Measurements from ENCODE around the gene MROH9.

Gene MROH9

DNA sequence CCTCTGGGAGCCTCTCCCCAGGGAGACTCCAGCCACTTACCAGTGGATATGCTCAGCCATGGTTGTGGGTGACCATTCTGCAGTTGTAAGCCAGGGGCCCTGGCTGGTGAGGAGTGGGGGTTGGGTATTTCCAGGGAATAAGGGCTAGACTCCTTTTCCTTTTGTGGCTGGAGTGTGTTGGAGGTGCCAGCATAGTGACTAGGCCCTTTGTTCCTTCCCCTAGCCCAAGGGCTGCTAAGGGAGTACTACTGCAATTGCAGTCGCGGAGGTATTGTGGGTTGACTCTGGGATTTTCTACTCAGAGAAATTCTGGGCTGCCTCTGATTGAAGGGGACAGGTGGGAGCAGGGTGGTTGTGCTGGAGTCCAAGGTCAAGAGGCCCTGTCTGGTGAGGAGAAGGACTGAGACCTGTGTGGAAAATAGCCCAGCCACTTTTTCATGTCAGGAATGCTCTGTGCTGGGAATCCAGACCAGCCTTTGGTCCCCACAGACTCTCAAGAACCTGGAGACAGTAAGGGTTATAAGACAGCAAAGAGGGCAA lies 43.1 kb downstream of the MROH9 start:
- DNase-seq, result no peak

DNA sequence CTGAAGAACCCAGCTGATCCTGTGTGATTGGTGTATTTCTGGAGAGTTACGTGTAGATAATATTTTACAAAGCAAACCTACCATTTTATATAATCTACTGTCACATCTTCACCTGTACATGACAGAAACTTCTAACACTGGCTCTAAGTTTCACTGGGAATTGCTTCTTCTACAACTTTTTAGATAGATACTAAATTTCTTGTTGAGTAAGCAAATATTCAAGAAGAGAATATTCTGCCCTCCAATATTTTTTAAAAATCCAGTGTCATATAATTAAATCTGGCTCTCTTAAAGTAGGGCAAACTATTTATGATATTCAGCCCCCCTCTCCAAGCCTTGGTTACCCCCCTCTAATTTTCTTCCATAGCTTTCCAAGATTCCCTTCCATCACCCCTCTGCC lies 50.1 kb downstream of the MROH9 start:
- DNase-seq, result no peak

DNA sequence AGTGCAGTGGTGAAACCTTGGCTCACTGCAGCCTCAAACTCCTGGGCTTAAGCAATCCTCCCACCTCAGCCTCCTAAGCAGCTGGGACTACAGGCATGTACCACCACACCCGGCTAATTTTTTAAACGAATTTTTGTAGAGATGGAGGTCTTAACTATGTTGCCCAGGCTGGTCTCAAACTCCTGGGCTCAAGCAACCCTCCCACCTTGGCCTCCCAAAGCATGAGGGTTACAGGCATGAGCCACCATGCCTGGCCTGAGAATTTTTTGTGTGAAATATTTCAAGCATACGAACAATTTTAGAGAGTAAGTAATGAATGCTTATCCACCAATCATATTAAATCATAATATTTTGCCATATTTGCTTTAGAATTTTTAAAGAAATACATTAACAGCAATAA lies 51.6 kb downstream of the MROH9 start:
- DNase-seq, result no peak

DNA sequence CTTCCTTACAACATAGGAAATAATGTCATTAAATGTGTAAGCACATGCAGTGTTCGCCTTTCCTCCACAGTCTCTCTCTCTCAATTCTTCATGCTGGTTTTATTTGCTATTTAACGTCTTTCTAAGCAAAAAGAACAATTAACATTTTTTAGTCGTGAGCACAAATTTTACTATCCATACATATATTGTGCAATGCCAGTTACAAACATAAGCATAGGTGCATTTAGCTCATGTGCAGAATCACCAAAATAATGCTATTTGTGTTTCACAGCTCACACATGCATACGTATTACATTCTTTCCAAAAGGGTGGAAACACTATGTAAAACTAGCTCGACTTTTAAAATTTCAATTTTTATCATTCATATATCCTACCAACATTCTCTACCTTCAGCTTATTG lies 52.1 kb downstream of the MROH9 start:
- no peak for DNase-seq

DNA sequence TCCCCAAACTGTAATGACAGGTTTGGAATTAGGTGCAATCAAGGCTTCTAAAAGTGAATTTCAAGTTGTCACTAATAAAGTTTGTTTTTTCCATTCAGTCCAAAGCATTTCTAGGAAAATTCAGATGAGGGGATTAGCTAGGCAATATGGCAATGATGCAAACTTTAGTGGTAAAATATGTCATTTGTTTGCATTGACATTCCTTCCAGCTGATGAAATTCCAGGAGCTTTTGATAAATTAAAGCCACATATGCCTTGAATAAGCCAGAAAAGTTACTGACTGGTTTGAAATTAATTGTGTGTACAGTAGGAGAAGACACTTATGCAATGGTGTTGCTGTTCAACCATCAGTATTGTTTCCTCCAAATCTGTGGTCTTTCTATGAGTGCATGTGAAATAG lies 57.8 kb downstream of the MROH9 start:
- DNase-seq, result no peak

DNA sequence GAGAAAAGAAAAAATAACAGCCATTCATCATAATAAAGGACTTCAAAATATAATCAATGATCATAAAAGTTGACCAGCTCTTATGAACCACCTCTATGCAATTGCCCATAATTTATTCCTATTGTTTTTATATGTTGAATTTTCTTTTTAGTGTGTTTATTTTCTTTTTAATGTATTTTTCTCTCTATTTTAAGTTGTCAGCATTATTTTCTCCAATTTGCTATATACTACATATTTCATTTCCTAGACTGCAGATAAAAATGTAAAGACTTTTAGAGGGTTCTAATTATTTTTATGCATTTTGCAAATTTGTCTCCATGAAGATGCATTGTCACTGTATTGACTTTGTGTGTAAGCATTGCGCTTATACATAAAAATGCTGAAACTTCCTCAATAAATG lies 58.4 kb downstream of the MROH9 start:
- DNase-seq, result no peak

DNA sequence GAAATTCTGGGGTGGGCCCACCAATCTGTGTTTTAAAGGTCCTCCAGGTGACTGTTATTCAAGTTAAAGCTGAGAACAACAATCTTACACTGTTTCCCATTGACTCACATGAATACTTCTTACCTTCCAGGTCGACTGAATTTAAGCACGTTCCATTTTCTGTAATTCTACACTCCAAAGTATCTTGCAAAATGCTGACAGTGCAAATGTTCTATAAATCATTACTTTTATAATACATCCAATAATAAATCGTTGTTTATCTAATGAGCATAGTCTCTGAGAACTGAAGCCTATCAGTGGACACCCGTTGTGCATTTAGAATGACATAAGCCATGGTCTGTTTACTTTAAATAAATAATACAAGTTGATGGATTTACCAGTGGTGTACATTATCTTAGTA lies 79.5 kb downstream of the MROH9 start:
- DNase-seq, result no peak

DNA sequence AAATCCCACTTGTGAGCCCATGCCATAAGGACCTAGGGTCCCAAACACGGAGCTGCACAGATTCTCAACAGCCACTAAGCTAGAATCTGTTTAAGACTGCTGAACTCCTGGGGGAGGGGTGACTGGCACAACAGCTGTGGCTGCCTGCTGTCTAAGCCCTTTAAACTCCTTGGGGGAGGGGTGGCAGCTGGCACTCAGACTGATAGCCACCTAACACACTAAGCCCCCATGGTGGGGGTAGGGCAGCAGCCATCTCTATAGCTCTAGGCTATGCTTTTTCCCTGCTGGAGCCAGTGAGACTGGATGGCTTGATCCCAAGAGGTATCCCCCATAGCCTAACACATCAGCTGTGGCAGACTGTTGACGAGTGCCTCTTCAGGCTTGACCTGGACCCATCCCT lies 82.1 kb downstream of the MROH9 start:
- no peak for DNase-seq

DNA sequence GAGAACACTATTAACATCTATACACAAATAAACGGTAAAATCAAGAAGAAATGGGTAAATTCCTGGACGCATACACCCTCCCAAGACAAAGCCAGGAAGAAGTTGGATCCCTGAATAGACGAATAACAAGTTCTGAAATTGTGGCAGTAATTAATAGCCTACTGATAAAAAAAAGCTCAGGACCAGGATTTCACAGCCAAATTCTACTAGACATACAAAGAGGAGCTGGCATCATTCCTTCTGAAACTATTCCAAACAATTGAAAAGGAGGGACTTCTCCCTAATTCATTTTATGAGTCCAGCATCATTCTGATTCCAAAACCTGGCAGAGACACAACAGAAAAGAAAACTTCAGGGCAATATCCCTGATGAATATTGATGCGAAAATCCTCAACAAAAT lies 84.6 kb downstream of the MROH9 start:
- DNase-seq, result no peak

DNA sequence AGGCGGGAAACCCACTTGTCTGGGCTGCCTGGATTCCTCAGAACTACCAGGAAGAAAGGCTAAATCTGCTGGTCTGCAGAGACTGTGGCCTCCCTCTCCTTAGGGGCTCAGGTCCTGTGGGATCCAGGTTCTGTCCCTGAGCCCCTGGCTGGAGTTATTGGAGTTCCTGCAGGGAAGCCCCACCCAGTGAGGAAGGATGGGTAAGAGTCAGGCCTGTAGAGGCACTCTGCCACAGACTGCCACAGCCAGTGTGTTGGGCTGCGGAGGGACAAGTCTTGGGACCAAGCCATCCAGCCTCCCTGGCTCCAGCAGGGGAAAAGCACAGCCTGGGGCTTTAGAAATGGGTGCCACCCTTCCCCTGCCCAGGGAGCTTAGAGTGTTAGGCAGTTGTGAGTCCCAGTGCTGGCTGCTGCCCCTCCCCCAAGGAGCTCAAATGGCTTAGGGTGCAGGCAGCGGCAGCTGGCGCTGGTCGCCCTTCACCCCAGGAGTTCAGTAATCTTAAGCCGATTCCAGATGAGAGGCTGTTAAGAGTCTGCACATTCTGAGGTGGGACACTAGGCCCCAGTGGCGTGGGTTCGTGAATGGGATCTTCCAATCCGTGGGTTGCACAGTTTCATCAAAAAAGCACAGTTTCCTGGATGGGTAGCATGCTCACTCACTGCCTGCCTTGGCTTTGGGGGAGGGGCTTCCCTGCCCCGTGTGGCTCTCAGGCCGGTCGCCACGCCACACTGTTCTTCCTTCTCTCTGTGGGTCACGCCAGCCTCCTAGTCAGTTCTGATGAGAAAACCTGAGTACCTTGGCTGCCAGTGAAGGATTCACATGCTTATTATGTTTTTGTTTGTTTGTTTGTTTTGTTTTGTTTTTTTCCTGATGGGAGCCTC lies 97.7 kb downstream of the MROH9 start:
- no peak for DNase-seq

DNA sequence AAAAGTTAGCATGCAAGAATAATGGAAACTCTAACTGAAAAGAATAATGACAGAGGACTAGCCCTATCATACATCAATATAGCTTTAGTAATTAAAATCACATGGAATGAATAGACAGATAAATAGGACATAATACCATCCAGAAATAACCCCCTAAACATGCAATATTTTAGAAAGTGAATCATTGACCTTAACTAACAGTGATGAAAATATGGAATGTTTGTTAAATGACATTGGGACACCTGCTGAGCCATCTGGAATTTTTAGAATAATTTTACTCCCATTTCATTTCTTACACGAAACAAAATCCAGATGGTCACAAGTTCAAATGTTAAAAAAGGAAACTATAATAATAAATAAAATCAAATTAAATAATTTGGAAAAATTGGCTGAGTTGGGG lies 102.3 kb downstream of the MROH9 start:
- no peak for DNase-seq

DNA sequence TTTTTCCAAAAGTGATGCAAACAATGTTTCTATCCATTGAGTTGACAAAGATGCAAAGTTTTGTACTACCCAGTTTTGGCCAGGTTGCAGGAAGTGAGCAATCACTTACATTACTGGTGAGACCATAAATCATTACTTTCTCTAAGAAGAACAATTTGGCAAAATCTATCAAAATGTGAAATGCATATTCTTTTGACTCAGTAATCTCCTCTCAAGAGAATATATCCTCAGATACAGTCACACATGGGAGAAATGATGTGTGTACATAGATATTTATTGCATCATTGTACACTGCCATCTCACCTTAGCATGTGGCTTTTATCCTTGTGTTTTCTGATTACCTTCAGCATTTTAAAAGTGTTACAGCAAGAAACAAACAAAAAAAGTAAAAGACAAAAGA lies 103.0 kb downstream of the MROH9 start:
- DNase-seq, result no peak

DNA sequence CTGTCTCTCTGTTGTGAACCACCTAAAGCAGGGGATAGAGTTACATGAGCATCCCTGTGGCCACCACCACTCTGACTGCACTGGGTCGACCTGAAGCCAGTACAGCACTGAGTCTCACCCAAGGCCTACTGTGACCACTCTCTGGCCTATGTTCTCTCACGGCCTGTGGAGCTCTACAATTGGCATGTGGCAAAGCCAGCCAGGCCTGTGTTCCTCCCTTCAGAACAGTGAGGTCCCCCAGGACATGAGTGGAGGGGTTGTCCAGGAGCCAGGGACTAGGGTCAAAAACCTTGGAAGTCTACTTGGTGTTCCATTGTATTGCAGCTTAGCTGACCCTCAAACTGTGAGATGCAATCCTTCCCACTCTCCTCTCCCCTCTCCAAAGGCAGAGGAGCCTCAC lies 112.7 kb downstream of the MROH9 start:
- no peak for DNase-seq

DNA sequence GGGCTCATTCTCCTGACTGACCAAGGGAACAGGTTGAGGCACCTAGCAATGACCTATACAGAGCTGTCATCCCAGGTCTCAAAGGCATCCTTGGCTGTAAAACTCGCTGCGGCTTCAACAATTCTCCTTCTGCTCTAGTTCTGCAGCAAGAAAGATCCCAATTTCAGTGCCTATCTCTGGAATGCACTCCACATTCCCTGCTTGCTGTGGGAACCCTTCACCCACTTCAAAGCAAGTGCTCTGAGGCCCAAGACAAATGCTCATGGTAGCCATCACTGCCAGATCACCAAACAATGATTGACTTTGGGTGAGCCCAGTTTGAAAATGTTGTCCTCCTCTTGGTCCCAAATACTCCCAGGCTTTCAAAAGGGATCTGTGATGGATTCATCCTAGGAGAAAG lies 117.6 kb downstream of the MROH9 start:
- no peak for DNase-seq

DNA sequence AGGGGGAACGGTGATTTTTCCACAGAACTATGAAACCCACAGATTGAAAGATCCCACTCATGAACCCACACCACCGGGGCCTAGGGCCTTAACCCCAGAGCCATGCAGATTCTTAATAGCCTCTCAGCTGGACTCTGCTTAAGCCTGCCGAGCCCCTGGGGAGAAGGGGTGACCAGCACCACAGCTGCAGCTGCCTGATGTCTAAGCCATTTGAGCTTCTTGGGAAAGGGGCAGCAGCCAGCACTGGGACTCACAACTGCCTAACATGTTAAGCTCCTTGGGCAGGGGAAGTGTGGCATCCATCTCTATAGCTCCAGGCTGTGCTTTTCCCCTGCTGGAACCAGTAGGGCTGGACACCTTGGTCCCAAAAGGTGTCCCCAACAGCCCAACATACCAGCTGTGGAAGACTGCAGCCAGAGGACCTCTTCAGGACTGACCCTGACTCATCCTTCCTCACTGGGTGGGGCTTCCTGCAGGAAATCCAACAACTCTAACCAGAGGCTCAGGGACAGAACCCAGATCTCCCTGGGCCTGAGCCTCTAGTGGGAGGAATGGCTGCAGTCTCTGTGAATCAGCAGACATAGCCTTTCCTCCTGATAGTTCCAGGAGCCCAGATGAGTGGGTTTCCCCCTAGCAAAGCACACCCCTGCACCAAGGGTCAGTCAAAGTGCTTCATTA lies 120.8 kb downstream of the MROH9 start:
- no peak for DNase-seq

DNA sequence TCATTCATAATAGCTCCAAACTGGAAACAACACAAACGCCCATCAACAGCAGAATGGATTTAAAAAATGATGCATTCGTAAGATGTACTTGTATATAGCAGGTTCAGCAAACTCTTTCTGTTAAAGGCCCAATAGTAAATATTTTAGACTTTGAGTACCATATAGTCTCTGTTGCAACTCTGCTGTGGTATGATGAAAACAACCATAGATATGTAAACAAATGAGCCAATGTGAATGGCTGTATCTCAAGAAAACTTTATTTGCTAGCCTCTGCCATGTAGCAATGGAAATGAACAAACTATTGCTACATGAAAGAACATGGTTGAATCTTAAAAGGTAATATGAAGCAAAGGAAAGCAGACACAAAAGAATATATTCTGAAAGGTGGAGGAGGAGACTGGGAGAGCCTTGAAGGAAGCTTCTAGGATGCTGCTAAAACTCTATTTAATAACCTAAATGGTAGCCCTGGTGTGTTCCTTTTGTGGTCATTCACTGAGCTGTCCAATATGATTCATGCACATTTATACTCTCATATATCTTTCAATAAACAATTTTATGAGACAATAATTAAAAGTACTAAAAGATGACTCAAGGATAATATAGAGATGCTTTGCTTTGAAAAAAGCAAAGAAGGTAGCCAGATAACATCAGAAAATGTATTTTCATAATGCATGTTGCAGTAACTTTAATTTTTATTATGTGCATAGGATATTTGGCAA lies 126.2 kb downstream of the MROH9 start:
- no peak for DNase-seq

DNA sequence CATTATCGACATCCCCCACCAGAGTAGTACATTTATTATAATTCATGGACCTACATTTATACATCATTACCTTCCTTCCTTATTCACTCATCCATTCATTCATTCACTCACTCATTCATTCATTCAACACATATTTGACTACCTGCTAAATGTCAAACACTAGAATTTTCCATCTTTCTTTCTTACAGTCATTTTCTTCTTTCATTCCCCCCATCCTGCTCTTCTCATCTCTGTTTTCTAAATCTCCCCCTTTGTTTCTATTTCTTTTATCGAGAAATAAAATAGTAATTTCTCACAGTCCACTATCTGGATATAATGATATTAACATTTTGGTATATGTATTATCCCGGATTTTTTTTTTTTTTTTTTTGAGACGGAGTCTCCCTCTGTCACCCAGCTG lies 127.6 kb downstream of the MROH9 start:
- DNase-seq, result no peak

DNA sequence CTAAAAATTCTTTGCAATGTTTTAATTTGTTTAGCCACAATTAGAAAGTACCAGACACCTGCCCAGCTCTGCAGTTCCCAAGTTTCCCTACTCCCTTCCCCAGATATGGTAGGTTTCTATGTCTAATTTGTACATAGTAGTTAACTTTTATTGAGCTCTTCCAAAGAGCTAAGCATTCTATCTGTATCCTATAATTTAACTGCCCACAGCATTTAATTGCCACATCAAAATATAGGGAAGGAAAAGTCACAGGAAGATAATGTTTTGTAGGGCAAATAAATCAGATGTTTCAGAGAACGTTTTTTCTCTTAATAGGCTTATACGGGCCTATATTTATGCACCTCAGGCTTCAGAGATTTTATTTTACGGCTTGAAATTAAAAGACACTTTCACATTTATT lies 139.7 kb downstream of the MROH9 start:
- DNase-seq, result no peak

DNA sequence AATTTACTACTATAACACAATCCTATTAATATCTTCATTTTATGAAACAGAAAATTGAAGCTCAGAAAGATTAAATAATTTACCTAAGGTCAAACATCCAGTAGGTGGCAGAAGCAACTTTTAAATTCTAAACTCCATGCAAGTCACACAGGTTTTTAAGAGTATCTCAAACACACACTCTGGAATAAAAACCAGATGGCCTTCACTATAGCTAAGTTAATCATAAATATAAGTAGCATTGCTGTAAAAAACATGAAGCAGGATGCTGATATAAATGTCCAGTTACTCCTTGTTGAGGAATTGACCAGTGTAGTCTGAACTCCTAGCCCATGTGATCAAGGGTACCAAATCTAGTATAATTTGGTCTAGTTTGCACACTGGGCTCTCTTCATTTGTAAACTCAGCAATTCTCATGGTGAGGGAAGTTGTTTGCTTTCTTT lies 146.0 kb downstream of the MROH9 start:
- no peak for DNase-seq

DNA sequence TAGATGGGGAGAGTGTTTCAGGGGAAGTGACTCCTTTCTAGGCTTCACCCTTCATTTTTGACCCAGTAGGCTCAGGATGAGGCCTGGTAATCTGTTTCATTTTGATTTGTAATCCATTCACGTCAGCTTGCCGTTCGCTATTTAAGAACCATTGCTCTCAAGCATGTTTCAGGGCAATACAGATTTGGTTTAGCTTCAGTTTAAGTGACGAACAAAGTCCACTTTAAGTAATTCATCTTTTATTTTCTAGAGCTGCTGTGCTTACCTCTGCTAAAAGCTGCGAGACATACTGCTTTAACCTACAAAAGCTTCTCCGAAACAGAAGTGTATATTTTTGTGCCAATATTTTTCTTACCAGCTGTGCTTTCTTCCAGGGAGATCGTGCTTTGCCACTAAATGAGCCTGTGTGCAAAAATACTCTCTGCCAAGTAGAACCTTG lies 146.4 kb downstream of the MROH9 start:
- no peak for DNase-seq

DNA sequence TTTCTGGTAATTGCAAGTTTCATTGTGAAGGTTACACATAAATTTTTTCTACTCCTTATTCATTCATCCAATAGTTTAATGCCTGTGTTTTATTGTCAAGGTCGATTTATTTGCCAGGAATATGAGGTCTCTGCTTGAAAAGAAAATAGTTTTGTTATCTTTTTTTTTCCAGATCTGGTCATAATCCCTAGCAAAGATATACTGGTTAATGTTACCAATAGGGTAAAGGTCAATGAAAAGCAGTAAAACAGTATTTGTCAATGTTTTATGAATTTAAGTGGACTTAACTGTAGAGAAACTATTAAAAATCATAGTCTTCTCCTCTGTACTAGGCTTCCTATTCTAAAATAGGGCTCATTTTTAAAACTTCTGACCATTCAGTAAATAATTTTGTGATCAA lies 147.3 kb downstream of the MROH9 start:
- no peak for DNase-seq

DNA sequence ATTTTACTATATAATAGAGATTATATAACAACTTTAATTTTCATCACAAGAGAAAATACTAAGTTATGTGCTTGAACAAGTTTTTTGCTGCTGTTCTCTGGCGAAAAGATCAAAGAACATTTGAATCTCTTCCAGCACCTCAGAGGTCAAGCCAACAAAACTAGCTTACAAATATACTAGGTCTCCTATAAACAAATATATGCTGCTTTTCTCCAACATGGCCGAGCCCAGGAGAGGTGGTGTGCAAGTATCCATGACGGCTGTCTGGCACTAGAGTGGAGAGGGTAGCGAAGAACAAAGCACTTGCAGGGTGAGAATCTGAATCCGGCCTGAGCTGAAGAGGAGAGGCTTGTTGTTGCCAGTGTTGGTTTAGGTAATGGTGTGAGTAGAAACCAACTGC lies 147.9 kb downstream of the MROH9 start:
- DNase-seq, result no peak

DNA sequence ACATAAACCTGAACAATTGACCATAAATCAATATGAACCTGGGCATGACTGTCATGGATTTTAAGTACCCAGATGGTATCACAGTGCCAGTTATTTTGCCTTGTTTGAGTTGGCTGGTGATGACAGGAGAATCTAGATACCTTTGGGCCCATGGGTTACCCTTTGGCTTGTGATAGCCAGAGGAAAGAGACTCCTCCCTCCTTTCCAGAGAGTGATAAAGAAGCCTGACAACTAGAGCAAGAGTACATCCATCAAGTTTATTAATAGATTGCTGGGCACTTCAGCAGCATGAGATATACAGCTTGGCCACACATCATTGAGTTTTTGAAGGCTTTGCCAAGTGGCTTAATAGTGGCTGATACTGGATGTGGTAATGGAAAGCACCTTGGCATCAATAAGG lies 148.8 kb downstream of the MROH9 start:
- no peak for DNase-seq

DNA sequence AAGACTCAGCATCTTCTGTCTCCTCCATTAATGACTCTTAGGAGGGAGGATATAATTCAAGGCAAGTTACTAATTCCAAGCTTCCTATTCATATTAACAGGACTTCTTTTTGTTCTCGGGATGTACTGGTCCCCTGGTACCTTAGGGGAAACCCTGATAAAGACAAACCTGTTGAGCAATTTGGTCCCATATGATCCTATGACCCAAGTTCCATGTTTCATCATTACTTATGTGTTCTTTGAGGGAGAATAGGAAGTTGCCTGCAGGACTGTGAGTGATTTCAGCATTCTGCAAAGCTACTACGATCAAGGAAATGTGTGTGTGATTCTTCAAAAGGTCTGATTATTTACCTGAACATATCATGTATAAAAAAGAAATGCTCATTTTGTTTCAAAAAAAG lies 149.5 kb downstream of the MROH9 start:
- no peak for DNase-seq
